ENCODE measurements around the gene TBX10.
A peak's percentile ranks its signal among the peaks of the same experiment; 100 is the strongest.

TBX10 gene

DNA sequence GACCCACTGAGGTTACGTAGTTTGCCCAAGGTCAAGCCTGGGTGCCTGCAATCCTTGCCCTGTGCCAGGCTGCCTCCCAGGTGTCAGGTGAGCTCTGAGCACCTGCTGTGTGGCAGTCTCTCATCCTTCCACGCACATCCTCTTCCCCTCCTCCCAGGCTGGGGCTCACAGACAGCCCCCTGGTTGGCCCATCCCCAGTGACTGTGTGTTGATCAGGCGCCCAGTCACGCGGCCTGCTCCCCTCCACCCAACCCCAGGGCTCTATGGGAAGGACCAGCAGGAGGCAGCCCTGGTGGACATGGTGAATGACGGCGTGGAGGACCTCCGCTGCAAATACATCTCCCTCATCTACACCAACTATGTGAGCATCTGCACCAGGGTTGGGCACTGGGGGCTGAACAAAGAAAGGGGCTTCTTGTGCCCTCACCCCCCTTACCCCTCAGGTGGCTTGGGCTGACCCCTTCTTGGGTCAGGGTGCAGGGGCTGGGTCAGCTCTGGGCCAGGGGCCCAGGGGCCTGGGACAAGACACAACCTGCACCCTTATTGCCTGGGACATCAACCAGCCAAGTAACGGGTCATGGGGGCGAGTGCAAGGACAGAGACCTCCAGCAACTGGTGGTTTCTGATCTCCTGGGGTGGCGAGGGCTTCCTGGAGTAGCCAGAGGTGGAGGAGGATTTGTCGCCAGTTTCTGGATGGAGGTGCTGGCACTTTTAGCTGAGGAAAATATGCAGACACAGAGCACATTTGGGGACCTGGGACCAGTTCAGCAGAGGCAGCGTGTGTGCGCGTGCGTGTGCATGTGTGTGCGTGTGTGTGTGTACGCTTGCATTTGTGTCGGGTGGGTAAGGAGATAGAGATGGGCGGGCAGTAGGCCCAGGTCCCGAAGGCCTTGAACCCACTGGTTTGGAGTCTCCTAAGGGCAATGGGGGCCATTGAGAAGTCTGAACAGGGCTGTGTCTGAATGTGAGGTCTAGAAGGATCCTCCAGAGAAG is 54.4 kb downstream of the TBX10 start:
- Histone ChIP-seq H3K9me3 (ENCODE audit: insufficient read depth, low read length) (no peaks in the 10 kb centered on the region), H3K79me2 (ENCODE audit: insufficient read depth, low read length) (peaks cover 10% of the 10 kb centered on the region; the same call in 1 of the 2 replicates), H3K36me3 (ENCODE audit: low read length) (peaks cover 8% of the 10 kb centered on the region; the same call in 1 of the 2 replicates), H2AFZ (ENCODE audit: low read depth, low read length, severe bottlenecking) (no peak overlapping the region), H3K4me2 (ENCODE audit: low read depth, low read length, poor library complexity, severe bottlenecking) (peak overlapping the region; percentile 62), H3K27me3 (ENCODE audit: low read length) (no peaks in the 10 kb centered on the region), H3K4me3 (ENCODE audit: insufficient read depth, low read length, poor library complexity, severe bottlenecking) (peak overlapping the region; percentile 72), H3K9ac (ENCODE audit: low read length) (peak overlapping the region; percentile 87), H3K9me2 (replicated peaks; ENCODE audit: insufficient read depth, low read length) (no peaks in the 10 kb centered on the region), H3K27ac (ENCODE audit: low read depth, low read length) (peak overlapping the region; percentile 93), H3F3A (ENCODE audit: insufficient read depth) (peaks cover 57% of the 10 kb centered on the region), H4K20me1 (ENCODE audit: low read depth, low read length) (no peaks in the 10 kb centered on the region)
- TF ChIP-seq EZH2phosphoT487 (conservative IDR thresholded peaks at IDR 0.05; ENCODE audit: low read length): no peak
- TF ChIP-seq, protein P1, sequence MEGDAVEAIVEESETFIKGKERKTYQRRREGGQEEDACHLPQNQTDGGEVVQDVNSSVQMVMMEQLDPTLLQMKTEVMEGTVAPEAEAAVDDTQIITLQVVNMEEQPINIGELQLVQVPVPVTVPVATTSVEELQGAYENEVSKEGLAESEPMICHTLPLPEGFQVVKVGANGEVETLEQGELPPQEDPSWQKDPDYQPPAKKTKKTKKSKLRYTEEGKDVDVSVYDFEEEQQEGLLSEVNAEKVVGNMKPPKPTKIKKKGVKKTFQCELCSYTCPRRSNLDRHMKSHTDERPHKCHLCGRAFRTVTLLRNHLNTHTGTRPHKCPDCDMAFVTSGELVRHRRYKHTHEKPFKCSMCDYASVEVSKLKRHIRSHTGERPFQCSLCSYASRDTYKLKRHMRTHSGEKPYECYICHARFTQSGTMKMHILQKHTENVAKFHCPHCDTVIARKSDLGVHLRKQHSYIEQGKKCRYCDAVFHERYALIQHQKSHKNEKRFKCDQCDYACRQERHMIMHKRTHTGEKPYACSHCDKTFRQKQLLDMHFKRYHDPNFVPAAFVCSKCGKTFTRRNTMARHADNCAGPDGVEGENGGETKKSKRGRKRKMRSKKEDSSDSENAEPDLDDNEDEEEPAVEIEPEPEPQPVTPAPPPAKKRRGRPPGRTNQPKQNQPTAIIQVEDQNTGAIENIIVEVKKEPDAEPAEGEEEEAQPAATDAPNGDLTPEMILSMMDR (IDR thresholded peaks at IDR 0.05; ENCODE audit: insufficient read depth, low read length, poor library complexity, severe bottlenecking): no peak

DNA sequence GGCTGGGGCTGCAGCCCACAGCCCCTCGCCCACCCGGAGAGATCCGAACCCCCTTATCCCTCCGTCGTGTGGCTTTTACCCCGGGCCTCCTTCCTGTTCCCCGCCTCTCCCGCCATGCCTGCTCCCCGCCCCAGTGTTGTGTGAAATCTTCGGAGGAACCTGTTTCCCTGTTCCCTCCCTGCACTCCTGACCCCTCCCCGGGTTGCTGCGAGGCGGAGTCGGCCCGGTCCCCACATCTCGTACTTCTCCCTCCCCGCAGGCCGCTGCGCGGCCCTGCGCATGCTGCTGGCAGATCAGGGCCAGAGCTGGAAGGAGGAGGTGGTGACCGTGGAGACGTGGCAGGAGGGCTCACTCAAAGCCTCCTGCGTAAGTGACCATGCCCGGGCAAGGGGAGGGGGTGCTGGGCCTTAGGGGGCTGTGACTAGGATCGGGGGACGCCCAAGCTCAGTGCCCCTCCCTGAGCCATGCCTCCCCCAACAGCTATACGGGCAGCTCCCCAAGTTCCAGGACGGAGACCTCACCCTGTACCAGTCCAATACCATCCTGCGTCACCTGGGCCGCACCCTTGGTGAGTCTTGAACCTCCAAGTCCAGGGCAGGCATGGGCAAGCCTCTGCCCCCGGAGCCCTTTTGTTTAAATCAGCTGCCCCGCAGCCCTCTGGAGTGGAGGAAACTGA is 55.2 kb downstream of the TBX10 start:
- Histone ChIP-seq H3F3A (ENCODE audit: insufficient read depth) (peaks cover 53% of the 10 kb centered on the region), H3K27ac (ENCODE audit: low read depth, low read length) (peak overlapping the region; percentile 93), H4K20me1 (ENCODE audit: low read depth, low read length) (no peaks in the 10 kb centered on the region), H3K27me3 (ENCODE audit: low read length) (no peaks in the 10 kb centered on the region), H3K9me2 (replicated peaks; ENCODE audit: insufficient read depth, low read length) (no peaks in the 10 kb centered on the region), H3K9ac (ENCODE audit: low read length) (peak overlapping the region; percentile 87), H3K36me3 (ENCODE audit: low read length) (peaks cover 3% of the 10 kb centered on the region; the same call in 1 of the 2 replicates), H2AFZ (ENCODE audit: low read depth, low read length, severe bottlenecking) (no peak overlapping the region), H3K79me2 (ENCODE audit: insufficient read depth, low read length) (peaks cover 10% of the 10 kb centered on the region; the same call in 1 of the 2 replicates), H3K4me2 (ENCODE audit: low read depth, low read length, poor library complexity, severe bottlenecking) (peak overlapping the region; percentile 62), H3K4me3 (ENCODE audit: insufficient read depth, low read length, poor library complexity, severe bottlenecking) (peak overlapping the region; percentile 72), H3K9me3 (ENCODE audit: insufficient read depth, low read length) (no peaks in the 10 kb centered on the region)
- TF ChIP-seq, protein P1 (IDR thresholded peaks at IDR 0.05; ENCODE audit: insufficient read depth, low read length, poor library complexity, severe bottlenecking): no peak
- TF ChIP-seq EZH2phosphoT487 (conservative IDR thresholded peaks at IDR 0.05; ENCODE audit: low read length): no peak

GRCh38 chr11:67583247-67584204 is 56.0 kb downstream of the TBX10 start, which contains the start of gene GSTP1:
TSS of gene GSTP1 (plus strand) at chr11:67583812. CDS start at chr11:67583844, 32 bp downstream.
- H4K20me1 ChIP-seq (ENCODE audit: low read depth, low read length): no peaks in the 10 kb centered on the region
- H3F3A ChIP-seq (ENCODE audit: insufficient read depth): peaks cover 53% of the 10 kb centered on the region
- peak within 1 kb of the TSS; percentile 72 for H3K4me3 ChIP-seq (ENCODE audit: insufficient read depth, low read length, poor library complexity, severe bottlenecking)
- H3K27ac ChIP-seq (ENCODE audit: low read depth, low read length): peak within 1 kb of the TSS; percentile 93
- H2AFZ ChIP-seq (ENCODE audit: low read depth, low read length, severe bottlenecking): peak within 1 kb of the TSS; percentile 83
- no peaks in the 10 kb centered on the region for H3K9me3 ChIP-seq (ENCODE audit: insufficient read depth, low read length)
- H3K36me3 ChIP-seq (ENCODE audit: low read length): no peaks in the 10 kb centered on the region
- TF ChIP-seq EZH2phosphoT487 (conservative IDR thresholded peaks at IDR 0.05; ENCODE audit: low read length): no peak
- TF ChIP-seq, protein P1 (IDR thresholded peaks at IDR 0.05; ENCODE audit: insufficient read depth, low read length, poor library complexity, severe bottlenecking): peak; percentile 74
- no peaks in the 10 kb centered on the region for H3K27me3 ChIP-seq (ENCODE audit: low read length)
- no peaks in the 10 kb centered on the region for H3K9me2 ChIP-seq (replicated peaks; ENCODE audit: insufficient read depth, low read length)
- H3K4me2 ChIP-seq (ENCODE audit: low read depth, low read length, poor library complexity, severe bottlenecking): peak within 1 kb of the TSS; percentile 62
- H3K9ac ChIP-seq (ENCODE audit: low read length): peak within 1 kb of the TSS; percentile 87
- peaks cover 10% of the 10 kb centered on the region; the same call in 1 of the 2 replicates for H3K79me2 ChIP-seq (ENCODE audit: insufficient read depth, low read length)
